ENCODE measurements around the gene AGGF1.

- no peak for TF ChIP-seq POLR2A (IDR thresholded peaks at IDR 0.05)
- TF ChIP-seq CTCF (IDR thresholded peaks at IDR 0.05), result no peak
- TF ChIP-seq POLR2AphosphoS5 (IDR thresholded peaks at IDR 0.05; ENCODE audit: insufficient read depth in 1 of 2, low read depth in 1 of 2), result no peak
Observed at GRCh38 chr5:77102549-77102948, 72.3 kb downstream of the AGGF1 start.

All from vagina (tissue), 2 donors.